22Rv1 (cell line): ENCODE measurements around the gene EXOC2.

Experiments used
- ZFX ChIP-seq: fragments of 450-650 bp; IDR thresholded peaks from 2 replicates; pipeline ENCODE4 v1.6.1; 2017; ENCODE audit warnings: antibody characterized with exemption, borderline replicate concordance
- TF ChIP-seq, protein P1 (sequence below): fragments of 450-650 bp; IDR thresholded peaks from 2 replicates; pipeline ENCODE4 v1.5.1; 2017; ENCODE audit warnings: mild to moderate bottlenecking

- TF ChIP-seq, protein P1, sequence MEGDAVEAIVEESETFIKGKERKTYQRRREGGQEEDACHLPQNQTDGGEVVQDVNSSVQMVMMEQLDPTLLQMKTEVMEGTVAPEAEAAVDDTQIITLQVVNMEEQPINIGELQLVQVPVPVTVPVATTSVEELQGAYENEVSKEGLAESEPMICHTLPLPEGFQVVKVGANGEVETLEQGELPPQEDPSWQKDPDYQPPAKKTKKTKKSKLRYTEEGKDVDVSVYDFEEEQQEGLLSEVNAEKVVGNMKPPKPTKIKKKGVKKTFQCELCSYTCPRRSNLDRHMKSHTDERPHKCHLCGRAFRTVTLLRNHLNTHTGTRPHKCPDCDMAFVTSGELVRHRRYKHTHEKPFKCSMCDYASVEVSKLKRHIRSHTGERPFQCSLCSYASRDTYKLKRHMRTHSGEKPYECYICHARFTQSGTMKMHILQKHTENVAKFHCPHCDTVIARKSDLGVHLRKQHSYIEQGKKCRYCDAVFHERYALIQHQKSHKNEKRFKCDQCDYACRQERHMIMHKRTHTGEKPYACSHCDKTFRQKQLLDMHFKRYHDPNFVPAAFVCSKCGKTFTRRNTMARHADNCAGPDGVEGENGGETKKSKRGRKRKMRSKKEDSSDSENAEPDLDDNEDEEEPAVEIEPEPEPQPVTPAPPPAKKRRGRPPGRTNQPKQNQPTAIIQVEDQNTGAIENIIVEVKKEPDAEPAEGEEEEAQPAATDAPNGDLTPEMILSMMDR: no peak
- no peak for TF ChIP-seq ZFX
Observed at GRCh38 chr6:563863-564262, 129.1 kb downstream of the EXOC2 start.
